GM18526 (cell line): Measurements from ENCODE around the gene LLGL2.

Experiments used
- POLR2A ChIP-seq: IDR thresholded peaks from 3 replicates; pipeline ENCODE4 v1.6.1; 2011; ENCODE audit not compliant: insufficient read length; ENCODE audit errors: extremely low read depth

The LLGL2 gene

DNA sequence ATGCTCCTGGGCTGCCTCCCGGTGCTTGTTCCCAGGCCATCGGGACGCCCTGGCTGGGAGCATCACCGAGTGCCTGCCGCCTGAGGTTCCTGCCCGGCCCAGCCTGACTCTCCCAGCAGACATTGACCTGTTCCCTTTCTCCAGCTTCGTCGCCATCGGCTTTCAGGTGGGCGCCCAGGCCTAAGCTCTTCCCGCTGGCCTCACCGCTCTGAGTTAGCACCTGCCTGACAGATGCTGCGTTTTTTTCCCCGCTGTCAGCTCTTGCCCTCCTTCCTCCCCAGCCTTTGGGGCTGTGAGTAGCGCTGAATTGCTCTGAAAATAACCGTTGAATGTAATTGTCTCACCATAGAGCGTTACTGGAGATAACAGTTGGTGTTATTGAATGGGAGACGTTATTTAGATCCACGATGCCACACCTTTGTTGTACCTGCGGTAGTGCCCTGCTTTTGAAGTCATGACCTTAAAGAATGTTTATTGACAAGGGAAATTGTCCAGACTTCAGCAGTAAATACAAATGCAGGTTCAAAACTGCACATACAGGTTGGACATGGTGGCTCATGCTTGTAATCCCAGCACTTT is 86.4 kb downstream of the LLGL2 start:
- TF ChIP-seq POLR2A, result no peak

DNA sequence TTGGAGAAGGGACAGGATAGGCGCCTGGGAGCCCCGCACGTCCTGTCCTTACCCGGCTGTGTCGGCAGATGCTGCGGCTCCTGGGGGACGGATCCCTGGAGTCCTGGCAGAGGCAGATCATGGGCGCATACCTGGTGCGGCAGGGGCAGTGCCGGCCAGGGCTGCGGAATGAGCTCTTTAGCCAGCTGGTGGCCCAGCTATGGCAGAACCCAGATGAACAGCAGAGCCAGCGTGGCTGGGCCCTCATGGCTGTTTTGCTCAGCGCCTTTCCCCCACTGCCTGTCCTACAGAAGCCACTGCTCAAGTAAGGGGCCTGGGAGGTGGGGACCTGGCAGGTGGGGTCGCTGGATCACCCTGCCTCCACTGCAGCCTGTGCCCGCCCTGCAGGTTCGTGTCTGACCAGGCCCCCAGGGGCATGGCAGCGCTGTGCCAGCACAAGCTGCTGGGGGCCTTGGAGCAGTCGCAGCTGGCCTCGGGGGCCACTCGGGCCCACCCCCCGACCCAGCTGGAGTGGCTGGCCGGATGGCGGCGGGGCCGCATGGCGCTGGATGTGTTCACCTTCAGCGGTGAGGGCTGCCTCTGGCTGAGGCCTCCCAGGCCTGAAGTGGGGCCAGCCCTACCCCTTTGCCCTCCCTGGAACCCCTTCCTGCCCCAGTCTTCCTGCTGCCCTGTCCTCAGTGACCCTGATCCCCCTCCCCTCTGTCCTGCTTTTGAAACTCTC is 87.6 kb downstream of the LLGL2 start:
- TF ChIP-seq POLR2A, result no peak

DNA sequence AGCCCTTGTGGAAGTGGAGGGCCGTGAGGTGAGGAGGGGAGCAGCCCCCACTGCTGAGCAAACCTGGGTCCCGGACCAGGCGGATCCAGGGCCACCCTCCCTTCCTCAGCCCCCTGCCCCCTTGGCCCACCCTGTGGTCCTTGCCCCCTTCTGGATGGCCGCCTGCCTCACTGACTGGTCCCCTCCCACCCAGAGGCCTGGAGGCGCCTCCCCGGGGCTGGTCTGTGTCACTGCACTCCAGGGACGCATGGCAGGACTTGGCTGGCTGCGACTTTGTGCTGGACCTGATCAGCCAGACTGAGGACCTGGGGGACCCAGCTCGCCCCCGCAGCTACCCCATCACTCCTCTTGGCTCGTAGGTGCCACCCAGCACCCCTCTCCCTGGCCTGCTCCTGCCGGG is 88.5 kb downstream of the LLGL2 start:
- no peak for TF ChIP-seq POLR2A

DNA sequence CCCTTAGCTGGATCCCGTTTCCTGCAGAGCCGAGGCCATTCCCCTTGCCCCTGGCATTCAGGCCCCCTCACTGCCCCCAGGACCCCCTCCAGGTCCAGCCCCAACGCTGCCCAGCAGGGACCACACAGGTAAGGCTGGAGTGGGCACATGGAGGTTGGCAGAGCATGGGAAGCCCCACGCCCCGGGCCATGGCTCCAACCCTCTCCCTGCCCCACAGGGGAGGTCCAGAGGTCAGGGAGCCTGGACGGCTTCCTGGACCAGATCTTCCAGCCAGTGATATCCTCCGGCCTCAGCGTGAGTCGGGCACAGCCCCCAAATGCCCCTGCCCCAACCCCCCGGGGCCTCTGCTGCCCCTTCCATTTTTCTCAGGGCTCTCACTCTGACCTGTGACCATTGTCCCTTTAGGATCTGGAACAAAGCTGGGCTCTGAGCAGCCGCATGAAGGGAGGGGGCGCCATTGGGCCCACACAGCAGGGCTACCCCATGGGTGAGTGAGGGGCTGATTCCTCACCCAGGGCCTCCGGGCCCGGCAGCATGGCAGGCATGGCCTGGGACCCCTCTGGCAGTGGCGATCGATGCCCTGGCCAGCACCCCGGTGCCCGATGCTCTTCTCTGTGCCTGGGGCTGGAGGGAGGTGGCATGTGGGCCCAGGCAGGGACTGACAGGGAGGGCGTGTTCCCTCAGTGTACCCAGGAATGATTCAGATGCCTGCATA is 89.2 kb downstream of the LLGL2 start:
- TF ChIP-seq POLR2A, result no peak

DNA sequence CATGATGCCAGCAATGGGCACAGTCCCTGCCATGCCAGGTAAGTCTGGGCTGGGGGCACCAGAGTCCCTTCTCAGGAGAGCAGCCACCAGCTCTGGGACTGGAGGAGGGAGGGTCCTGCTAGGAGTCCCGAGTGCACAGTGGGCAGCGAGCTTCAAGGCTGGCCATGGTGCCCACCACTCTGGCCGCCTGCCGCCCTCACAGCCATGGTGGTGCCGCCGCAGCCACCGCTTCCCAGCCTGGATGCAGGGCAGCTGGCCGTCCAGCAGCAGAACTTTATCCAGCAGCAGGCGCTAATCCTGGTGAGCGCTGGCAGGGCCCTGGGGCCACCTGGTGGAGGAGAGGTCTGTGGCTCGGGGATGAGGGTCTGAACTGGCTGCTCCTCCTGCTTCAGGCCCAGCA is 89.8 kb downstream of the LLGL2 start:
- no peak for TF ChIP-seq POLR2A

DNA sequence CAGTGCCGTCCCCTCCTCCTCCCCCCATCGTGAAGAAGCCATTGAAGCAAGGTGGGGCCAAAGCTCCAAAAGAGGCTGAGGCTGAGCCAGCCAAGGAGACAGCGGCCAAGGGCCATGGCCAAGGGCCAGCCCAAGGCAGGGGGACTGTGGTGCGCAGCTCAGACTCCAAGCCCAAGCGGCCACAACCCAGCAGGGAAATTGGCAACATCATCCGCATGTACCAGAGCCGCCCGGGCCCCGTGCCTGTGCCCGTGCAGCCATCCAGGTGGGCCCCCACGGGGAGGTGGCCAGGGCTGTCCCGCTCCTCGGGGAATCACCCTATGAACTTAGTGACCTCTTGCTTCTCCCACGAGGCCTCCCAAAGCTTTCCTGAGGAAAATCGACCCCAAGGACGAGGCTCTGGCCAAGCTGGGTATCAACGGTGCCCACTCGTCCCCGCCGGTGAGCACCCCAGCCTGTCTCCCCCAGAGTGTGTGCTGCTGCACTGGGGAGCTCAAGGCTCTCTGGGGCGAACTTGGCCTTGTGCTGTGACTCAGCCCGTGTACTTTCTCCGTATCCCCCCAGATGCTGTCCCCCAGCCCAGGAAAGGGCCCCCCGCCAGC is 91.1 kb downstream of the LLGL2 start:
- no peak for TF ChIP-seq POLR2A

DNA sequence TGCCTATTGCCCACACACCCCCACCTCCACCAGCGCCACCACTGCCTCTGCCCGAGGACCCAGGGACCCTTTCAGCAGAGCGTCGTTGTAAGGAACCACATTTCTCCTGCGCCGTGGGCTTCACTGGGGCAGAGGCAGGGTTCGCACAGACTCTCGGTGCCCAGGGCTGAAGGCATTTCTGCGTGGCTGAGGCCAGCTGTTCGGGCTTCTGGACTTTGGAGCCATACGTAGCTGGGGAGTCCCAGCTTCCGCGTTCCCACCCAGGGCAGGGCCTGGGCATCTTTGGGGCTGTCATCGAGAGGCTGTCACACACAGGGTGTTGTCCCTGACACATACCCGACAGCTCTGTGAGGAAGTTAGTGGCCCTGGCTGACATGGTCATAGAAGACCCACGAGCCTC is 91.7 kb downstream of the LLGL2 start:
- no peak for TF ChIP-seq POLR2A

DNA sequence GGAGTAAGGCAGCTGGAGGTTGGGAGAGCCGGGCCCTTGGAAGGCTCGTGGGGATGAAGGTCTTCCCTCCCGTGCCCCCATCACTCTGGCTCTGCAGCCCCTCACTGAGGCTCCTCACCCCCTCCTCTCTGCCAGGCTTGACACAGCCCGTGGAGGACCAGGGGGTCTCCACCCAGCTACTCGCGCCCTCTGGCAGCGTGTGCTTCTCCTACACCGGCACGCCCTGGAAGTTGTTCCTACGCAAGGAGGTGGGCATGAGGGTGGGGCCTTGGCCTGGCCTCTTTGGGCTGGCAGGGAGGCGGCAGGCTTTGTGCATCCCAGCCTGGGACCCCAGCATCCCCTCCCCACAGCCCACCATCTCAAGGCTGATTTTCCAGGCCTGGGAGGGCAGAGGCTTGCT is 92.2 kb downstream of the LLGL2 start:
- no peak for TF ChIP-seq POLR2A

DNA sequence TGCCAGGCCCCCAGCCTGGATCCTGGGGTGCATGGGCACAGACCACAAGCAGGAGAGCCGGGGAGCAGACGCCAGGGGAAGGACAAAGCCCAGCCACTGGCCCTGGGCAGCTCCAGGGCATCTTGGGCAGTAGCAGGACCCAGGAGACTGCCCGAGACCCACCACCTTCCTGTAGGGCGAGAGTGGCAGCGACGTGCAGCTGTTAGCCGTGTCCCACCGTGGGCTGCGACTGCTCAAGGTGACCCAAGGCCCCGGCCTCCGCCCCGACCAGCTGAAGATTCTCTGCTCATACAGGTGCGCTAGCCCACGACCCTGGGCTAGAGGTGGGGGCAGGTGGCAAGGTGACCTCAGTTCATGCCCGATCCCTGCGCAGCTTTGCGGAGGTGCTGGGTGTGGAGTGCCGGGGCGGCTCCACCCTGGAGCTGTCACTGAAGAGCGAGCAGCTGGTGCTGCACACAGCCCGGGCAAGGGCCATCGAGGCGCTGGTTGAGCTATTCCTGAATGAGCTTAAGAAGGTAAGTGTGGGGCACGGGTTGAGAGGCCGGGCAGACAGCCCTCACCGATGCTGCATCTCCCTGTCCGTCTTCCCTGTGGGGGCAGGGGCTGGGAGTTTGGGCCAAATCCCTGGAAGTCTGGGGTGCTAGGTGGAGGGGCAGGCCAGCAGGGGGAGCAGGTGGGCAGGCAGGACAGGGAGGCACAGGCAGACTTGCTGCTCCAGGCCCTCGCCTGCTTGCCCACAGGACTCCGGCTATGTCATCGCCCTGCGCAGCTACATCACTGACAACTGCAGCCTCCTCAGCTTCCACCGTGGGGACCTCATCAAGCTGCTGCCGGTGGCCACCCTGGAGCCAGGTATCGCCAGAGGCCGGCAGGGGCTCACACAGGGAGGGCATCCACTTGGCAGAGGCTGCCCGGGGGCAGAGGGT is 94.3 kb downstream of the LLGL2 start:
- no peak for TF ChIP-seq POLR2A

DNA sequence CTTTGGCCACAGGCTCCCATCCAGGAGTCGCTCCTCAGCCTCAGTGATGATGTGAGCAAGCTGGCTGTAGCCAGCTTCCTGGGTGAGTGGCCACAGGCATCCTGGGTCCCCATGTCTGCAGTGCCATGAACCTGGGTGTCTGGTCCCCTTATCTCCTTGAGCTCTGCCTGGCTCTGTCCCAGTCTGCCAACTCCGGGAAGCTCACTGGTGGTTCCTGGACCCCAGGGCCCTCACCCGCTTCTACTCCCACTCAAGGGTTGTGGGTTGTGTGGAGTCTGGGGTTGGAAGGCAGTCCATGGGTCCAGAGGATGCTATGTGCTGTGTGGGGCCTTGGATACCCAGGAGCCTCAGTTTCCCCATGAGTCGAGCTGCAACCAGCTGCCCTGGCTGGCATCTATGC is 96.0 kb downstream of the LLGL2 start:
- no peak for TF ChIP-seq POLR2A

DNA sequence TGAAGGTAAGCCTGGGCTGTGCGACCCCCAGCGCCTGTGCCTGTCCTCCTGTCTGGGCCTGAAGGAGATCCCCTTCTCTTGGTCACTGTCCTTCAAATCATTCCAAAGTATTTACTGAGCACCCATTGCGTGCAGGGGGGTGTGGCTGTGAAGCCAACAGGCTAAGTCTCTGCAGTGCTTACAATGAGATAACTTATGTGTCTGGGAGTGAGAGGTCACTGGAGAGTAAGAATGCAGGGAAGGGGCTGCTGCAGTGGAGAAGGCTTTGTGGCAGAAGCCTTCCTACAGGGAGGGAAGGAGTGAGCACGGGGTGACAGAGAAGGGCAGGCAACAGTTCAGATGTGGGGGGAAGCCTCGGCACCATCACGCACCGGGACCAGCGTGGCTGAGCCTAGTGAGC is 96.6 kb downstream of the LLGL2 start:
- TF ChIP-seq POLR2A, result no peak

DNA sequence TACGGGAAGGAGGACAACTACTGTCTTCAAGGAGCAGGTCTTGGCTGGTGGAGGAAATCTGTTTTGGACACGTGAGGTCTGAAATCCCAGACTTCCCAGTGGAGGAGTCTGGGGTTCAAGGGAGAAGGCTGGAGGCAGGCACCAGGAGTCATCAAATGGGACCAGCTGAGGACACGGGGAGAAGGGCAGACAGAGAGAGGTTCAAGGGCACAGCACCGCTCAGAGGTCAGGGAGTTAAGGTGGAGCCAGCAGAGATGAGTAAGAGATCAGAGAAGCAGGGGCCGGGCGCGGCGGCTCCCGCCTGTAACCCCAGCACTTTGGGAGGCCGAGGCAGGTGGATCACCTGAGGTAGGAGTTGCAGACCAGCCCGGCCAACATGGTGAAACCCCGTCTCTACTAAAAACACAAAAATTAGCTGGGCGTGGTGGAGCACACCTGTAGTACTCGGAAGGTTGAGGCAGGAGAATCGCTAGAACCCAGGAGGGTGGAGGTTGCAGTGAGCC is 97.3 kb downstream of the LLGL2 start:
- no peak for TF ChIP-seq POLR2A

DNA sequence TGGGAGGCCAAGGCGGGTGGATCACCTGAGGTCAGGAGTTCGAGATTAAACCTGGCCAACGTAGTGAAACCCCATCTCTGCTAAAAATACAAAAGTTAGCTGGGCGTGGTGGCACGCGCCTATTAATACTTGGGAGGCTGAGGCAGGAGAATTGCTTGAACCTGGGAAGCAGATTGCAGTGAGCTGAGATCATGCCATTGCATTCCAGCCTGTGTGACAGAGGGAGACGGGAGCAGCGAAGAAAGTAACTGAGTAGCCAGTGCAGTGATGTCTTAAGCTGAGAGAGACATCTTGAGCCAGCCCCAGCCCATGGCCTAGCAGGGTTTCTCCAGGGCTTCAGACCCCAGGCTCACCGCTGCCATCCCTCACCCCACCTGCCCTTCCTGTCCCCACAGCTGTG is 97.9 kb downstream of the LLGL2 start:
- no peak for TF ChIP-seq POLR2A

DNA sequence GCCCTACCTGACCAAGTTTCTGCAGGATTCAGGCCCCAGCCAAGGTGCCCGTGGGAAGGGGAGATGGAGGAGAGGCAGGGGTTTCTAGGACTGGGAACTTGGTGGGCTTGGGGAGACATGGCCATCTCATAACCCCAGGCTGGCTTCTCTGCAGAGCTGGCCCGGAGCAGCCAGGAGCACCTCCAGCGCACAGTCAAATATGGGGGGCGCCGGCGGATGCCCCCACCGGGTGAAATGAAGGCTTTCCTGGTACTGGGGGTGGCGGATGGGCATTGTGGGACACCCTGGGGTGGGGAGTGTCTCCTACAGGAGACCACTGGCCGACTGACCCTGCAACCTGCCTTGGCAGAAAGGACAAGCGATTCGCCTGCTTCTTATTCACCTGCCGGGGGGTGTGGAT is 98.5 kb downstream of the LLGL2 start:
- TF ChIP-seq POLR2A, result no peak
